ENCODE data around the gene SLC45A3. TPM values are rescaled to one million over a fixed set of nuclear protein-coding genes. Genes with fewer than 3 reads are reported as not detected.

Gene SLC45A3
- total and polyA plus RNA-seq, 2 of the 8 experiments (the other 6 are each of a cell fraction or from before 2014, with no cell fraction given), result 13.0 to 14.3 TPM

DNA sequence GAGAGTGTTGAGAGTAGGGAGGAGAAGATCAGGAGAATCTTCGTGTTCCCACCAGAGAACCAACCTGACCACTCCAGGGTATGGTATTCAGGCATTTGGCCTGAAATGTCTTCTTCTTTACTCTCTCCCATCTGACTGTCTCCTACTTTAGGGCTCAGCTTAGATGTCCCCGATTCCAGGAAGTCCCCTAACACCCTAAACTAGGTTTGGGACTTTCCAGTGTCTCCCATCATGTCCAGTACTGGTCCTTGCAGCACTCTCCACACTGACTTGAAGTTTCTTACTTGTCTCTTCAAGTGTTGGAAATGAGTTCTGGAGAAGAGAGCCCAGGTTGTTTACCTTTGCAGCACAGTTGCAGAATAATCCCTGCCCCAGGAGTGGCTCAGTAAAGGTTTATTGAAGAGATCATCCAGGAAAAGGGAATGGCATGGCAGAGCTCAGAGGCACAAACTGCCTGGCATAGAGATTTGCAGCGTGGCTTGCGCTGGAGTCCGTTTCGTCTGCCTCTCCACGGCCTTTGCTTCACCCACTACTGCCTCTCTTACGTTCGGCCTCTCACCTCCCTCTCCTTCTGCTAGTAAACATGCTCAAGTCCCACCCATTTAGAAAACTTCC, 42.3 kb downstream of the SLC45A3 start:
- H2BK12ac ChIP-seq (ENCODE audit: low read depth, low read length), result no peak overlapping the region
- no peak overlapping the region for H2BK15ac ChIP-seq (ENCODE audit: low read length)
- H3K18ac ChIP-seq (ENCODE audit: extremely low read depth, low read length), result no peak overlapping the region
- H3K4me2 ChIP-seq (ENCODE audit: insufficient read depth in 1 of 2, low read depth in 2 of 2, low read length in 2 of 2), result no peak overlapping the region
- H3K9me3 ChIP-seq (ENCODE audit: insufficient read depth in 2 of 2, low read depth in 1 of 2, low read length in 1 of 2), result no peaks in the 10 kb centered on the region
- no peak overlapping the region for H2AFZ ChIP-seq (ENCODE audit: low read length)
- no peak overlapping the region for H2AK5ac ChIP-seq (ENCODE audit: low read depth, low read length)
- H3K4me1 ChIP-seq (replicated peaks in 1 of 4; ENCODE audit: control insufficient read depth in 3 of 4, insufficient read depth in 4 of 4, low read length in 3 of 4), result no peaks in the 10 kb centered on the region
- 0 out of 7 replicates have a peak, but pooled peaks cover 0 to 2% (median 0%) of the 10 kb centered on the region in 4 experiments for H3K27me3 ChIP-seq (replicated peaks in 1 of 4; ENCODE audit: control insufficient read depth in 3 of 4, extremely low read depth in 1 of 4, insufficient read depth in 3 of 4, low read length in 3 of 4)
- 97% methylated on average over 9 of the region's 9 CpGs; no CpG with 5 or more reads in 1 of the 2 experiments for WGBS, 2 experiments (ENCODE audit: extremely low coverage in 1 of 2, insufficient coverage in 1 of 2, insufficient read length in 1 of 2, insufficient replicate concordance in 2 of 2, low coverage in 1 of 2, low lambda C conversion rate in 2 of 2, missing lambda C conversion rate in 1 of 2)
- no peaks in the 10 kb centered on the region for H3K23me2 ChIP-seq (ENCODE audit: low read depth, low read length)
- no peaks in the 10 kb centered on the region for H3K79me1 ChIP-seq (ENCODE audit: low read depth, low read length)
- H3K79me2 ChIP-seq (ENCODE audit: control insufficient read depth in 1 of 2, insufficient read depth in 2 of 2, low read length in 2 of 2), result no peaks in the 10 kb centered on the region
- DNase-seq (ENCODE audit: low read depth in 1 of 2, low spot score in 2 of 2) (no peak), FAIRE-seq (no peak)
- H3K23ac ChIP-seq (ENCODE audit: insufficient read length), result no peak overlapping the region
- peaks cover 0 to 1% of the 10 kb centered on the region in 2 experiments for H4K20me1 ChIP-seq (replicated peaks in 1 of 2; ENCODE audit: control insufficient read depth in 1 of 2, insufficient read depth in 2 of 2, low read length in 2 of 2)
- POLR2A ChIA-PET (ENCODE audit: partially characterized antibody), result interaction anchor here (2.9 kb wide), 1 partner anchor 8 kb away, joined by 11 read pairs; no protein-coding TSS in a partner anchor
- no peak overlapping the region for H3K56ac ChIP-seq (replicated peaks; ENCODE audit: insufficient read length, low read depth, low read length)
- no peak overlapping the region for H2BK5ac ChIP-seq (ENCODE audit: low read depth, low read length)
- H3K4ac ChIP-seq (replicated peaks; ENCODE audit: insufficient read length, low read depth, low read length), result no peak overlapping the region
- H3K14ac ChIP-seq (ENCODE audit: insufficient read length), result no peak overlapping the region
- CTCF ChIA-PET (ENCODE audit: partially characterized antibody), result interaction anchor here (3.9 to 19.2 kb wide), 4 partner anchors 10 to 73 kb away, joined by 21 to 282 read pairs (median 71); no protein-coding TSS in a partner anchor
- H4K5ac ChIP-seq (ENCODE audit: insufficient read length, low read depth, low read length), result no peak overlapping the region
- TF ChIP-seq HDAC6 (IDR thresholded peaks at IDR 0.05; ENCODE audit: low read depth, low read length) (no peak), SUZ12 (IDR thresholded peaks at IDR 0.05; ENCODE audit: low read length) (no peak), CTBP2 (IDR thresholded peaks at IDR 0.05; ENCODE audit: borderline replicate concordance, insufficient read depth, insufficient read length, low read length) (no peak), TBP (IDR thresholded peaks at IDR 0.05; ENCODE audit: low read depth, low read length) (no peak), EZH2 (IDR thresholded peaks at IDR 0.05; ENCODE audit: low read depth, low read length, severe bottlenecking) (no peak), YY1 (IDR thresholded peaks at IDR 0.05; ENCODE audit: low read depth, low read length) (no peak), POU5F1 (IDR thresholded peaks at IDR 0.05; ENCODE audit: low read depth, low read length) (no peak)
- TF ChIP-seq, protein P1, sequence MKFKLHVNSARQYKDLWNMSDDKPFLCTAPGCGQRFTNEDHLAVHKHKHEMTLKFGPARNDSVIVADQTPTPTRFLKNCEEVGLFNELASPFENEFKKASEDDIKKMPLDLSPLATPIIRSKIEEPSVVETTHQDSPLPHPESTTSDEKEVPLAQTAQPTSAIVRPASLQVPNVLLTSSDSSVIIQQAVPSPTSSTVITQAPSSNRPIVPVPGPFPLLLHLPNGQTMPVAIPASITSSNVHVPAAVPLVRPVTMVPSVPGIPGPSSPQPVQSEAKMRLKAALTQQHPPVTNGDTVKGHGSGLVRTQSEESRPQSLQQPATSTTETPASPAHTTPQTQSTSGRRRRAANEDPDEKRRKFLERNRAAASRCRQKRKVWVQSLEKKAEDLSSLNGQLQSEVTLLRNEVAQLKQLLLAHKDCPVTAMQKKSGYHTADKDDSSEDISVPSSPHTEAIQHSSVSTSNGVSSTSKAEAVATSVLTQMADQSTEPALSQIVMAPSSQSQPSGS (IDR thresholded peaks at IDR 0.05; ENCODE audit: low read length), result no peak
- TF ChIP-seq, protein P2, sequence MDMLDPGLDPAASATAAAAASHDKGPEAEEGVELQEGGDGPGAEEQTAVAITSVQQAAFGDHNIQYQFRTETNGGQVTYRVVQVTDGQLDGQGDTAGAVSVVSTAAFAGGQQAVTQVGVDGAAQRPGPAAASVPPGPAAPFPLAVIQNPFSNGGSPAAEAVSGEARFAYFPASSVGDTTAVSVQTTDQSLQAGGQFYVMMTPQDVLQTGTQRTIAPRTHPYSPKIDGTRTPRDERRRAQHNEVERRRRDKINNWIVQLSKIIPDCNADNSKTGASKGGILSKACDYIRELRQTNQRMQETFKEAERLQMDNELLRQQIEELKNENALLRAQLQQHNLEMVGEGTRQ (IDR thresholded peaks at IDR 0.05; ENCODE audit: low read length), result no peak
- no peak overlapping the region for H3K9ac ChIP-seq (replicated peaks in 1 of 4; ENCODE audit: extremely low read depth in 1 of 4, low read depth in 3 of 4, low read length in 3 of 4)
- no peak overlapping the region for H2BK20ac ChIP-seq (ENCODE audit: low read length)
- no peak overlapping the region for H4K91ac ChIP-seq (replicated peaks; ENCODE audit: insufficient read length, low read length)
- no peak overlapping the region for H2BK120ac ChIP-seq (replicated peaks; ENCODE audit: low read depth, low read length)
- no peak overlapping the region for H3K4me3 ChIP-seq (ENCODE audit: extremely low read depth in 1 of 4, insufficient read depth in 2 of 4, low read depth in 3 of 4, low read length in 4 of 4)
- H4K8ac ChIP-seq (ENCODE audit: extremely low read depth, insufficient read depth, low read length), result no peak overlapping the region
- no peaks in the 10 kb centered on the region for H3K36me3 ChIP-seq (ENCODE audit: control insufficient read depth in 2 of 4, insufficient read depth in 4 of 4, low read length in 3 of 4)
- H3K27ac ChIP-seq (ENCODE audit: low read depth, low read length), result no peak overlapping the region

Measured in H1 (cell line).